CD4-positive, alpha-beta memory T cell (primary cell): Measurements from ENCODE around the gene INSYN1. TPM values are rescaled to one million over a fixed set of nuclear protein-coding genes. Genes with fewer than 3 reads are reported as not detected.
"Not testable (repeated sequence)": the region's sequence is repeated elsewhere in the genome, so short reads cannot be mapped to it uniquely, and the experiment has no call there.

Experiments used
- CTCF ChIA-PET: fragments of 350-600 bp; sonication (Branson Sonifier 250); formaldehyde crosslinking; loops from one replicate; lab custom pipeline; 2021; ENCODE audit warnings: inconsistent platforms; ENCODE audit not compliant: partially characterized antibody; lab: Charles Lee
- POLR2A ChIA-PET: fragments of 350-600 bp; sonication (Branson Sonifier 250); formaldehyde crosslinking; loops from one replicate; lab custom pipeline; 2021; ENCODE audit not compliant: partially characterized antibody; lab: Charles Lee
- DNase-seq, 5 donors: peaks; one replicate each; pipeline versions ENCODE4 v3.0.0 to v3.0.0-alpha.2; 2020 to 2022; ENCODE audit warnings: mixed read lengths in 1 of 5
- H3K27ac ChIP-seq: one replicate; pipeline ENCODE4 v1.7.0; 2013; ENCODE audit warnings: low read depth, low read length
- H3K27me3 ChIP-seq: 2 replicates; pipeline ENCODE4 v1.7.0; 2013; ENCODE audit warnings: mild to moderate bottlenecking, low read length, moderate library complexity; ENCODE audit not compliant: insufficient read depth
- H3K36me3 ChIP-seq: 2 replicates; pipeline ENCODE4 v1.7.0; 2013; ENCODE audit warnings: mild to moderate bottlenecking, low read length, moderate library complexity; ENCODE audit not compliant: insufficient read depth
- H3K4me1 ChIP-seq: 2 replicates; pipeline ENCODE4 v1.7.0; 2013; ENCODE audit warnings: mild to moderate bottlenecking, low read length, moderate library complexity; ENCODE audit not compliant: insufficient read depth
- H3K4me3 ChIP-seq, 2 donors: one replicate each; pipeline ENCODE4 v1.7.0; 2013; ENCODE audit warnings: low read length in 2 of 2, mild to moderate bottlenecking in 1 of 2
- H3K9me3 ChIP-seq, 2 donors: one replicate each; pipeline ENCODE4 v1.7.0; 2013; ENCODE audit warnings: low read length in 2 of 2, control low read depth in 1 of 2; ENCODE audit not compliant: control insufficient read depth in 1 of 2
- H3K27ac Mint-ChIP-seq, 7 donors: one replicate each; pipeline ENCODE4 v1.8.0; 2020 to 2021; ENCODE audit warnings: mixed read lengths in 7 of 7, mild to moderate bottlenecking in 6 of 7, inconsistent platforms in 3 of 7, moderate library complexity in 3 of 7
- H3K27me3 Mint-ChIP-seq, 2 donors: one replicate each; pipeline ENCODE4 v1.8.0; 2020 to 2021; ENCODE audit warnings: mixed read lengths in 2 of 2
- H3K36me3 Mint-ChIP-seq, 2 donors: one replicate each; pipeline ENCODE4 v1.8.0; 2020 to 2021; ENCODE audit warnings: mixed read lengths in 2 of 2, inconsistent platforms in 1 of 2, mild to moderate bottlenecking in 1 of 2
- H3K4me1 Mint-ChIP-seq, 4 donors: one replicate each; pipeline ENCODE4 v1.8.0; 2020 to 2021; ENCODE audit warnings: mixed read lengths in 4 of 4, mild to moderate bottlenecking in 1 of 4
- H3K4me3 Mint-ChIP-seq, 8 donors: one replicate each; pipeline ENCODE4 v1.8.0; 2020 to 2021; ENCODE audit warnings: mixed read lengths in 8 of 8, mild to moderate bottlenecking in 7 of 8, moderate library complexity in 6 of 8, inconsistent platforms in 3 of 8
- H3K9me3 Mint-ChIP-seq, 8 donors: one replicate each; pipeline ENCODE4 v1.8.0; 2020 to 2021; ENCODE audit warnings: mixed read lengths in 8 of 8, mild to moderate bottlenecking in 5 of 8, inconsistent platforms in 3 of 8, moderate library complexity in 1 of 8
- intact Hi-C: fragments of 100-400 bp; cut with micrococcal nuclease; formaldehyde crosslinking; loops from one replicate; pipeline ENCODE4 v1.15.1; 2023
- polyA plus RNA-seq, 2 donors: library from polyadenylated mRNA; unstranded; fragments of 300-500 nt; fragmentation: Illumina TruSeq; gene quantifications; one replicate each; pipeline ENCODE4 v1.2.3, GENCODE V29; 2021
- total RNA-seq, 2 experiments: library from RNA; stranded (reverse); gene quantifications; one replicate each; pipeline ENCODE4 v1.2.3, GENCODE V29; 2021

The INSYN1 gene
- total and polyA plus RNA-seq, 4 experiments from 2014 or later: not detected

GRCh38 chr15:73737535-73737934 is 15.6 kb downstream of the INSYN1 start:
- Mint-ChIP-seq H3K4me1 (no peaks in the 10 kb centered on the region), H3K9me3 (no peaks in the 10 kb centered on the region), H3K27me3 (peaks cover 6 to 16% of the 10 kb centered on the region in 2 donors), H3K36me3 (no peaks in the 10 kb centered on the region), H3K4me3 (no peak overlapping the region), H3K27ac (no peak overlapping the region)
- no peak for DNase-seq
- POLR2A ChIA-PET: no interaction called here
- Histone ChIP-seq H3K27ac (no peak overlapping the region), H3K9me3 (no peaks in the 10 kb centered on the region), H3K4me1 (no peaks in the 10 kb centered on the region), H3K27me3 (peaks cover 4% of the 10 kb centered on the region), H3K4me3 (no peak overlapping the region), H3K36me3 (no peaks in the 10 kb centered on the region)
- CTCF ChIA-PET: no interaction called here
- intact Hi-C loops: no loop called here

GRCh38 chr15:73732930-73733329 is 20.2 kb downstream of the INSYN1 start:
- Mint-ChIP-seq H3K9me3 (peaks cover 0 to 2% (median 0%) of the 10 kb centered on the region in 8 donors), H3K27me3 (peaks cover 4 to 10% of the 10 kb centered on the region in 2 donors), H3K4me3 (no peak overlapping the region), H3K27ac (no peak overlapping the region), H3K36me3 (no peaks in the 10 kb centered on the region), H3K4me1 (no peaks in the 10 kb centered on the region)
- POLR2A ChIA-PET: no interaction called here
- H3K36me3 ChIP-seq: no peaks in the 10 kb centered on the region
- no peaks in the 10 kb centered on the region for H3K4me1 ChIP-seq
- no peak overlapping the region for H3K27ac ChIP-seq
- intact Hi-C loops: no loop called here
- DNase-seq: no peak
- no peaks in the 10 kb centered on the region for H3K9me3 ChIP-seq
- CTCF ChIA-PET: no interaction called here
- H3K4me3 ChIP-seq: no peak overlapping the region
- H3K27me3 ChIP-seq: peaks cover under 1% of the 10 kb centered on the region

GRCh38 chr15:73732051-73732450 is 21.1 kb downstream of the INSYN1 start:
- H3K27me3 ChIP-seq, H3K9me3 Mint-ChIP-seq, intact Hi-C loops, DNase-seq, H3K36me3 ChIP-seq, H3K27ac Mint-ChIP-seq, H3K9me3 ChIP-seq, H3K27ac ChIP-seq, H3K4me1 Mint-ChIP-seq, H3K27me3 Mint-ChIP-seq, H3K4me3 ChIP-seq, H3K4me3 Mint-ChIP-seq, POLR2A ChIA-PET, H3K36me3 Mint-ChIP-seq, CTCF ChIA-PET, H3K4me1 ChIP-seq: not testable (repeated sequence)

GRCh38 chr15:73727330-73727976 is 25.7 kb downstream of the INSYN1 start:
- peaks cover 4% of the 10 kb centered on the region for H3K27me3 ChIP-seq
- Mint-ChIP-seq H3K36me3 (no peaks in the 10 kb centered on the region), H3K4me1 (no peaks in the 10 kb centered on the region), H3K27me3 (peaks cover 9 to 16% of the 10 kb centered on the region in 2 donors), H3K9me3 (peaks cover 0 to 2% (median 0%) of the 10 kb centered on the region in 8 donors), H3K4me3 (no peak overlapping the region), H3K27ac (no peak overlapping the region)
- intact Hi-C loops: no loop called here
- no peak for DNase-seq
- H3K27ac ChIP-seq: no peak overlapping the region
- ChIA-PET CTCF (interaction anchor here (2.0 kb wide), 1 partner anchor 23 kb away, joined by 4 read pairs; no protein-coding TSS in a partner anchor), POLR2A (no interaction called here)
- H3K9me3 ChIP-seq: no peaks in the 10 kb centered on the region
- H3K4me3 ChIP-seq: no peak overlapping the region
- no peaks in the 10 kb centered on the region for H3K4me1 ChIP-seq
- H3K36me3 ChIP-seq: no peaks in the 10 kb centered on the region

- intact Hi-C loops: no loop called here
- Mint-ChIP-seq H3K4me1 (no peaks in the 10 kb centered on the region), H3K4me3 (no peak overlapping the region), H3K27me3 (peaks cover 13 to 33% of the 10 kb centered on the region in 2 donors), H3K36me3 (no peaks in the 10 kb centered on the region), H3K9me3 (no peaks in the 10 kb centered on the region), H3K27ac (no peak overlapping the region)
- H3K36me3 ChIP-seq: no peaks in the 10 kb centered on the region
- no peaks in the 10 kb centered on the region for H3K9me3 ChIP-seq
- no peak overlapping the region for H3K27ac ChIP-seq
- peaks cover 4% of the 10 kb centered on the region for H3K27me3 ChIP-seq
- H3K4me1 ChIP-seq: no peaks in the 10 kb centered on the region
- no peak for DNase-seq
- no peak overlapping the region for H3K4me3 ChIP-seq
- POLR2A ChIA-PET: no interaction called here
- CTCF ChIA-PET: no interaction called here
These were observed 28.9 kb downstream of the INSYN1 start for GRCh38 chr15:73724212-73724611.

- ChIA-PET CTCF (interaction anchor here (1.3 kb wide), 1 partner anchor 23 kb away, joined by 4 read pairs; no protein-coding TSS in a partner anchor), POLR2A (no interaction called here)
- Histone ChIP-seq H3K4me3 (no peak overlapping the region), H3K9me3 (no peaks in the 10 kb centered on the region), H3K27me3 (peaks cover 4% of the 10 kb centered on the region), H3K27ac (no peak overlapping the region), H3K36me3 (no peaks in the 10 kb centered on the region), H3K4me1 (no peaks in the 10 kb centered on the region)
- H3K27me3 Mint-ChIP-seq: peaks cover 13 to 33% of the 10 kb centered on the region in 2 donors
- no peak overlapping the region for H3K27ac Mint-ChIP-seq
- no peaks in the 10 kb centered on the region for H3K4me1 Mint-ChIP-seq
- no peaks in the 10 kb centered on the region for H3K36me3 Mint-ChIP-seq
- intact Hi-C loops: no loop called here
- no peaks in the 10 kb centered on the region for H3K9me3 Mint-ChIP-seq
- DNase-seq: no peak
- no peak overlapping the region for H3K4me3 Mint-ChIP-seq
These were observed 30.0 kb downstream of the INSYN1 start for GRCh38 chr15:73723191-73723590.

GRCh38 chr15:73722425-73722824 is 30.7 kb downstream of the INSYN1 start:
- H3K4me3 Mint-ChIP-seq: no peak overlapping the region
- no peak overlapping the region for H3K4me3 ChIP-seq
- H3K36me3 ChIP-seq: no peaks in the 10 kb centered on the region
- ChIA-PET CTCF (interaction anchor here (1.3 kb wide), 1 partner anchor 22 kb away, joined by 4 read pairs; no protein-coding TSS in a partner anchor), POLR2A (no interaction called here)
- no peak for DNase-seq
- H3K27me3 ChIP-seq: peaks cover 4% of the 10 kb centered on the region
- no peaks in the 10 kb centered on the region for H3K9me3 ChIP-seq
- no peaks in the 10 kb centered on the region for H3K9me3 Mint-ChIP-seq
- peaks cover 13 to 33% of the 10 kb centered on the region in 2 donors for H3K27me3 Mint-ChIP-seq
- no peak overlapping the region for H3K27ac Mint-ChIP-seq
- H3K4me1 Mint-ChIP-seq: no peaks in the 10 kb centered on the region
- intact Hi-C loops: no loop called here
- no peak overlapping the region for H3K27ac ChIP-seq
- H3K36me3 Mint-ChIP-seq: no peaks in the 10 kb centered on the region
- H3K4me1 ChIP-seq: no peaks in the 10 kb centered on the region
